ENCODE measurements around the gene CDH18. TPM values are rescaled to one million over a fixed set of nuclear protein-coding genes. Genes with fewer than 3 reads are reported as not detected.

The CDH18 gene
- total and polyA plus RNA-seq, 2 of the 13 experiments (the other 11 are each of a cell fraction or from before 2014, with no cell fraction given), result not detected

DNA sequence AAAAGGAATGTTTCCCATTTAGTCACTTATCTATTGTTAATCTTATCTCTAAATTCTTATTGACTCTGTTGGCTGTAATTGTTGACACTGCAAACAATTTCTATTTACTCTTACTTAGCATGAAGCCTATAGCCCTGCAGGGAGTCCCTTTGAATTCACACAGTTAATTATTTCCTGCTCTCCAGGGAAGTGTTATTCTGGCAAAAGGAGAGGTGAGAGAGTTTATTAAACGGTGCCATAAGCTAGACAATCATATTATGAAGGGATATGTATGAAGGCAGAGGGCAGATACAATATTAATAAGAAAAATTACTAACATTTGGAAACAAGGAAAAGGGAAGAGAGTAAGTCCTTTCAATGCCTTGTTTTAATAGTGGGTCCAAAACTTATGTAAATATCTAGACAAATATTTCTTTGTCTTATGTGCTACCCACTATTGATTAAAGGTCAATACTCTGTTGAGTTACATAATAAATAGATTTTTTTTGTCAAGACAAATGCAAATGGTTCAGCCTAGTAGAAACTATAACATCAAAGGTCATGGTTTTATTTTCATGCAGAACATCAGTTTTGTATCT is 107.1 kb downstream of the CDH18 start (continued):
- TF ChIP-seq CSRNP2 (CRISPR knock-in tag; conservative IDR thresholded peaks at IDR 0.05; ENCODE audit: low read depth), result no peak
- no peak for TF ChIP-seq CHD4 (IDR thresholded peaks at IDR 0.05; ENCODE audit: borderline replicate concordance, low read length)
- TF ChIP-seq ZNF547 (CRISPR knock-in tag; IDR thresholded peaks at IDR 0.05), result no peak
- TF ChIP-seq ATF1 (CRISPR knock-in tag; IDR thresholded peaks at IDR 0.05), result peak; percentile 33; the same call in 1 of the 2 replicates
- no peak for TF ChIP-seq POLR2G (IDR thresholded peaks at IDR 0.05; ENCODE audit: low read depth, low read length)
- TF ChIP-seq PTBP1 (IDR thresholded peaks at IDR 0.05; ENCODE audit: low read depth, low read length, poor library complexity, severe bottlenecking), result no peak
- TF ChIP-seq ZFP36L2 (CRISPR knock-in tag; IDR thresholded peaks at IDR 0.05), result no peak
- no peak for TF ChIP-seq ELF1 (CRISPR knock-in tag; IDR thresholded peaks at IDR 0.05)
- TF ChIP-seq MXD4 (CRISPR knock-in tag; IDR thresholded peaks at IDR 0.05), result no peak
- TF ChIP-seq ZNF331 (CRISPR knock-in tag; IDR thresholded peaks at IDR 0.05), result no peak
- no peak for TF ChIP-seq ZNF660 (CRISPR knock-in tag; IDR thresholded peaks at IDR 0.05; ENCODE audit: borderline replicate concordance, low read depth)
- TF ChIP-seq ZNF639 (CRISPR knock-in tag; conservative IDR thresholded peaks at IDR 0.05), result no peak
- TF ChIP-seq ZNF703 (CRISPR knock-in tag; IDR thresholded peaks at IDR 0.05; ENCODE audit: borderline replicate concordance), result 0 out of 2 replicates have a peak, but pooled peaks have one; percentile 57
- no peak for TF ChIP-seq ZBTB21 (CRISPR knock-in tag; IDR thresholded peaks at IDR 0.05)
- no peak for TF ChIP-seq KLF15 (CRISPR knock-in tag; IDR thresholded peaks at IDR 0.05; ENCODE audit: borderline replicate concordance)
- 0 out of 2 replicates have a peak, but pooled peaks have one; percentile 26 for TF ChIP-seq FOXP1 (IDR thresholded peaks at IDR 0.05)
- peak; percentile 87 for TF ChIP-seq FOXP1 (CRISPR knock-in tag; IDR thresholded peaks at IDR 0.05)
- no peak for TF ChIP-seq PAF1 (CRISPR knock-in tag; IDR thresholded peaks at IDR 0.05)
- no peak for TF ChIP-seq XBP1 (CRISPR knock-in tag; IDR thresholded peaks at IDR 0.05)
- peak; percentile 61 for TF ChIP-seq RARA (CRISPR knock-in tag; IDR thresholded peaks at IDR 0.05)
- no peak for TF ChIP-seq YEATS4 (CRISPR knock-in tag; IDR thresholded peaks at IDR 0.05; ENCODE audit: borderline replicate concordance)
- TF ChIP-seq, protein P1, sequence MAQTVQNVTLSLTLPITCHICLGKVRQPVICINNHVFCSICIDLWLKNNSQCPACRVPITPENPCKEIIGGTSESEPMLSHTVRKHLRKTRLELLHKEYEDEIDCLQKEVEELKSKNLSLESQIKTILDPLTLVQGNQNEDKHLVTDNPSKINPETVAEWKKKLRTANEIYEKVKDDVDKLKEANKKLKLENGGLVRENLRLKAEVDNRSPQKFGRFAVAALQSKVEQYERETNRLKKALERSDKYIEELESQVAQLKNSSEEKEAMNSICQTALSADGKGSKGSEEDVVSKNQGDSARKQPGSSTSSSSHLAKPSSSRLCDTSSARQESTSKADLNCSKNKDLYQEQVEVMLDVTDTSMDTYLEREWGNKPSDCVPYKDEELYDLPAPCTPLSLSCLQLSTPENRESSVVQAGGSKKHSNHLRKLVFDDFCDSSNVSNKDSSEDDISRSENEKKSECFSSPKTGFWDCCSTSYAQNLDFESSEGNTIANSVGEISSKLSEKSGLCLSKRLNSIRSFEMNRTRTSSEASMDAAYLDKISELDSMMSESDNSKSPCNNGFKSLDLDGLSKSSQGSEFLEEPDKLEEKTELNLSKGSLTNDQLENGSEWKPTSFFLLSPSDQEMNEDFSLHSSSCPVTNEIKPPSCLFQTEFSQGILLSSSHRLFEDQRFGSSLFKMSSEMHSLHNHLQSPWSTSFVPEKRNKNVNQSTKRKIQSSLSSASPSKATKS (CRISPR knock-in tag; IDR thresholded peaks at IDR 0.05), result no peak
- TF ChIP-seq, protein P2, sequence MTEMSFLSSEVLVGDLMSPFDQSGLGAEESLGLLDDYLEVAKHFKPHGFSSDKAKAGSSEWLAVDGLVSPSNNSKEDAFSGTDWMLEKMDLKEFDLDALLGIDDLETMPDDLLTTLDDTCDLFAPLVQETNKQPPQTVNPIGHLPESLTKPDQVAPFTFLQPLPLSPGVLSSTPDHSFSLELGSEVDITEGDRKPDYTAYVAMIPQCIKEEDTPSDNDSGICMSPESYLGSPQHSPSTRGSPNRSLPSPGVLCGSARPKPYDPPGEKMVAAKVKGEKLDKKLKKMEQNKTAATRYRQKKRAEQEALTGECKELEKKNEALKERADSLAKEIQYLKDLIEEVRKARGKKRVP (CRISPR knock-in tag; IDR thresholded peaks at IDR 0.05), result 0 out of 4 replicates have a peak, but pooled peaks of 1 of the 2 experiments have one; percentile 37
- TF ChIP-seq ZNF891 (CRISPR knock-in tag; IDR thresholded peaks at IDR 0.05), result no peak
- TF ChIP-seq SIX1 (CRISPR knock-in tag; IDR thresholded peaks at IDR 0.05; ENCODE audit: borderline replicate concordance), result no peak
- TF ChIP-seq PHF20 (CRISPR knock-in tag; IDR thresholded peaks at IDR 0.05), result no peak
- no peak for TF ChIP-seq ZNF670 (CRISPR knock-in tag; IDR thresholded peaks at IDR 0.05; ENCODE audit: borderline replicate concordance)
- TF ChIP-seq RNF2 (conservative IDR thresholded peaks at IDR 0.05; ENCODE audit: low read depth), result no peak
